OCI-LY1 (cell line): ENCODE results near the gene SCART1.
"Not testable (repeated sequence)": the region's sequence is repeated elsewhere in the genome, so short reads cannot be mapped to it uniquely, and the experiment has no call there.

ENCODE experiments used
- H2AFZ ChIP-seq: fragments of 200-600 bp; sonication (generic), shearing (Covaris generic); 2 replicates; pipeline ENCODE4 v1.6.0; 2014; ENCODE audit warnings: antibody characterized with exemption, mild to moderate bottlenecking, low read length
- H3F3A ChIP-seq: fragments of 200-600 bp; sonication (generic), shearing (Covaris generic); 2 replicates; pipeline ENCODE4 v1.6.0; 2014; ENCODE audit warnings: mild to moderate bottlenecking, antibody characterized with exemption, low read length, moderate library complexity; ENCODE audit not compliant: insufficient read depth
- H3K27ac ChIP-seq: fragments of 200-600 bp; sonication (generic); 2 replicates; pipeline ENCODE4 v1.5.1; 2014; ENCODE audit warnings: low read length, mixed run types, mild to moderate bottlenecking, low read depth; ENCODE audit not compliant: poor library complexity, severe bottlenecking
- H3K27me3 ChIP-seq: fragments of 200-600 bp; sonication (generic); 2 replicates; pipeline ENCODE4 v1.6.0; 2014; ENCODE audit warnings: antibody characterized with exemption, mild to moderate bottlenecking, low read length, moderate library complexity; ENCODE audit not compliant: insufficient read depth
- H3K36me3 ChIP-seq: fragments of 200-600 bp; sonication (generic); 2 replicates; pipeline ENCODE4 v1.6.1; 2014; ENCODE audit warnings: mild to moderate bottlenecking, antibody characterized with exemption, low read length, moderate library complexity, mixed read lengths; ENCODE audit not compliant: insufficient read depth
- H3K4me1 ChIP-seq: fragments of 200-600 bp; sonication (generic); 2 replicates; pipeline ENCODE4 v1.5.1; 2014; ENCODE audit warnings: mild to moderate bottlenecking, low read length, moderate library complexity; ENCODE audit not compliant: insufficient read depth, severe bottlenecking
- H3K4me2 ChIP-seq: fragments of 200-600 bp; sonication (generic), shearing (Covaris generic); 2 replicates; pipeline ENCODE4 v1.6.1; 2014; ENCODE audit warnings: low read length
- H3K4me3 ChIP-seq: fragments of 200-600 bp; sonication (generic); 2 replicates; pipeline ENCODE4 v1.5.1; 2014; ENCODE audit warnings: low read length, low read depth, mild to moderate bottlenecking, mixed read lengths; ENCODE audit not compliant: poor library complexity, severe bottlenecking
- H3K79me2 ChIP-seq: fragments of 200-600 bp; shearing (Covaris generic); 2 replicates; pipeline ENCODE4 v1.6.1; 2016; ENCODE audit warnings: mixed run types, low read length, mixed read lengths; ENCODE audit not compliant: insufficient read depth
- H3K9ac ChIP-seq: fragments of 200-600 bp; sonication (generic), shearing (Covaris generic); 2 replicates; pipeline ENCODE4 v1.6.1; 2014; ENCODE audit warnings: mild to moderate bottlenecking, low read length, mixed read lengths
- H3K9me2 ChIP-seq: fragments of 200-600 bp; sonication (generic), shearing (Covaris generic); 2 replicates; pipeline ENCODE4 v1.6.1; 2014; ENCODE audit warnings: low read depth, mild to moderate bottlenecking, low read length, mixed read lengths
- H3K9me3 ChIP-seq: fragments of 200-600 bp; shearing (Covaris generic); 2 replicates; pipeline ENCODE4 v1.6.1; 2014; ENCODE audit warnings: low read length, mixed read lengths
- H4K20me1 ChIP-seq: fragments of 200-600 bp; sonication (generic), shearing (Covaris generic); 2 replicates; pipeline ENCODE4 v1.6.0; 2016; ENCODE audit warnings: mild to moderate bottlenecking, low read length; ENCODE audit not compliant: insufficient read depth
- CTCF ChIP-seq: fragments of 200-600 bp; sonication (generic), shearing (Covaris generic); IDR thresholded peaks from 2 replicates; pipeline ENCODE4 v1.5.1; 2017; ENCODE audit warnings: mild to moderate bottlenecking, antibody characterized with exemption, low read length, moderate library complexity, mixed read lengths
- EZH2 ChIP-seq: fragments of 200-600 bp; sonication (generic), shearing (Covaris generic); IDR thresholded peaks from 2 replicates; pipeline ENCODE4 v1.8.0; 2017; ENCODE audit warnings: borderline replicate concordance, mixed run types, mild to moderate bottlenecking, antibody characterized with exemption, low read length, moderate library complexity, mixed read lengths

The SCART1 gene

GRCh38 chr10:133467286-133467911 lies 13.7 kb downstream of the SCART1 start:
- H3K9me2 ChIP-seq: no peaks in the 10 kb centered on the region
- peaks cover 18% of the 10 kb centered on the region for H3K36me3 ChIP-seq
- no peaks in the 10 kb centered on the region for H3F3A ChIP-seq
- no peaks in the 10 kb centered on the region for H3K79me2 ChIP-seq
- H3K4me3 ChIP-seq: no peak overlapping the region
- H3K4me1 ChIP-seq: no peaks in the 10 kb centered on the region
- H3K9ac ChIP-seq: no peak overlapping the region
- H3K27me3 ChIP-seq: no peaks in the 10 kb centered on the region
- H2AFZ ChIP-seq: no peak overlapping the region
- H3K4me2 ChIP-seq: no peak overlapping the region
- H4K20me1 ChIP-seq: no peaks in the 10 kb centered on the region
- no peaks in the 10 kb centered on the region for H3K9me3 ChIP-seq
- no peak overlapping the region for H3K27ac ChIP-seq
- no peak for TF ChIP-seq EZH2
- no peak for TF ChIP-seq CTCF

- H3K27me3 ChIP-seq, H3K79me2 ChIP-seq, H3K27ac ChIP-seq, H3K9me3 ChIP-seq, H3K4me3 ChIP-seq, H2AFZ ChIP-seq, H3K9ac ChIP-seq, H3F3A ChIP-seq, H3K4me2 ChIP-seq, H3K4me1 ChIP-seq, H4K20me1 ChIP-seq, H3K9me2 ChIP-seq: not testable (repeated sequence)
- H3K36me3 ChIP-seq: peaks cover 17% of the 10 kb centered on the region
These were observed 15.5 kb downstream of the SCART1 start for GRCh38 chr10:133469205-133469604.

GRCh38 chr10:133471300-133472109 lies 17.8 kb downstream of the SCART1 start:
- Histone ChIP-seq H3F3A (no peaks in the 10 kb centered on the region), H3K27ac (no peak overlapping the region), H3K36me3 (peaks cover 20% of the 10 kb centered on the region), H2AFZ (no peak overlapping the region), H3K4me3 (no peak overlapping the region), H4K20me1 (no peaks in the 10 kb centered on the region), H3K4me1 (no peaks in the 10 kb centered on the region), H3K4me2 (no peak overlapping the region), H3K9me3 (no peaks in the 10 kb centered on the region), H3K9ac (no peak overlapping the region), H3K79me2 (no peaks in the 10 kb centered on the region), H3K9me2 (no peaks in the 10 kb centered on the region), H3K27me3 (no peaks in the 10 kb centered on the region)
- TF ChIP-seq CTCF: no peak
- no peak for TF ChIP-seq EZH2
